WTC11 (cell line): Measurements from ENCODE around the gene MRAP. TPM values are rescaled to one million over a fixed set of nuclear protein-coding genes. Genes with fewer than 3 reads are reported as not detected.

ENCODE experiments used
- ATAC-seq: fragments of 200-7000 bp; cut with Tn5 transposase; 2 replicates; pipeline ENCODE4 v1.10.0; 2021; ENCODE audit warnings: mild to moderate bottlenecking, moderate library complexity
- CTCF ChIA-PET: fragments of 300-600 bp; sonication (Branson Sonifier 250); formaldehyde crosslinking; loops from one replicate; lab custom pipeline; 2021; ENCODE audit warnings: antibody characterized with exemption; lab: Charles Lee
- POLR2A ChIA-PET: fragments of 350-600 bp; sonication (Branson Sonifier 250); formaldehyde crosslinking; loops from one replicate; lab custom pipeline; 2021; ENCODE audit warnings: antibody characterized with exemption; lab: Charles Lee
- DNase-seq: peaks from one replicate; pipeline ENCODE4 v3.0.0; 2021; ENCODE audit warnings: low spot score
- H3K27ac Mint-ChIP-seq: 2 replicates; pipeline ENCODE4 v1.8.0; 2021; ENCODE audit warnings: mixed read lengths
- H3K27me3 Mint-ChIP-seq: 2 replicates; pipeline ENCODE4 v1.8.0; 2021; ENCODE audit warnings: low read depth, mild to moderate bottlenecking, moderate library complexity, mixed read lengths
- H3K36me3 Mint-ChIP-seq: 2 replicates; pipeline ENCODE4 v1.8.0; 2021; ENCODE audit warnings: mixed read lengths
- H3K4me1 Mint-ChIP-seq: 2 replicates; pipeline ENCODE4 v1.8.0; 2022; ENCODE audit warnings: mixed read lengths
- H3K4me3 Mint-ChIP-seq: 2 replicates; pipeline ENCODE4 v1.8.0; 2021; ENCODE audit warnings: mild to moderate bottlenecking, moderate library complexity, mixed read lengths
- H3K9me3 Mint-ChIP-seq: 2 replicates; pipeline ENCODE4 v1.8.0; 2021; ENCODE audit warnings: mixed read lengths
- CBFB ChIP-seq: sonication (generic); formaldehyde crosslinking; IDR thresholded peaks from 2 replicates; pipeline ENCODE4 v1.8.1; 2022; ENCODE audit warnings: mild to moderate bottlenecking, low read depth, missing genetic modification reagents
- CREB1 ChIP-seq: sonication (generic); formaldehyde crosslinking; IDR thresholded peaks from 2 replicates; pipeline ENCODE4 v1.8.0; 2023; ENCODE audit warnings: mild to moderate bottlenecking, missing genetic modification reagents
- CREM ChIP-seq: sonication (generic); formaldehyde crosslinking; IDR thresholded peaks from 2 replicates; pipeline ENCODE4 v1.8.1; 2022; ENCODE audit warnings: mild to moderate bottlenecking, missing genetic modification reagents, moderate library complexity
- ELF4 ChIP-seq: sonication (generic); formaldehyde crosslinking; IDR thresholded peaks from 2 replicates; pipeline ENCODE4 v1.8.1; 2022; ENCODE audit warnings: low read depth, mild to moderate bottlenecking, moderate library complexity, missing genetic modification reagents
- FOXJ3 ChIP-seq: sonication (generic); formaldehyde crosslinking; IDR thresholded peaks from 2 replicates; pipeline ENCODE4 v1.9.0; 2021; ENCODE audit warnings: missing genetic modification reagents, mild to moderate bottlenecking, borderline replicate concordance
- JUN ChIP-seq: sonication (generic); formaldehyde crosslinking; IDR thresholded peaks from 2 replicates; pipeline ENCODE4 v1.8.0; 2023; ENCODE audit warnings: mild to moderate bottlenecking, missing genetic modification reagents
- NR2C2 ChIP-seq: sonication (generic); formaldehyde crosslinking; IDR thresholded peaks from 2 replicates; pipeline ENCODE4 v1.8.0; 2022; ENCODE audit warnings: mild to moderate bottlenecking, missing genetic modification reagents
- PRRX2 ChIP-seq: fragments of 250-450 bp; sonication (Bioruptor Pico); IDR thresholded peaks from 2 replicates; pipeline ENCODE4 v1.8.0; 2021; ENCODE audit warnings: mild to moderate bottlenecking
- SMAD3 ChIP-seq: sonication (generic); formaldehyde crosslinking; IDR thresholded peaks from 2 replicates; pipeline ENCODE4 v1.8.0; 2022; ENCODE audit warnings: missing genetic modification reagents, mild to moderate bottlenecking, borderline replicate concordance
- ZBTB21 ChIP-seq: sonication (generic); formaldehyde crosslinking; IDR thresholded peaks from 2 replicates; pipeline ENCODE4 v1.8.1; 2023; ENCODE audit warnings: mild to moderate bottlenecking, missing genetic modification reagents, borderline replicate concordance
- ZNF396 ChIP-seq: fragments of 250-450 bp; sonication (Bioruptor Pico); IDR thresholded peaks from 2 replicates; pipeline ENCODE4 v1.8.0; 2021; ENCODE audit warnings: mild to moderate bottlenecking, moderate library complexity, borderline replicate concordance
- ZNF671 ChIP-seq: fragments of 250-450 bp; sonication (Bioruptor Pico); IDR thresholded peaks from 2 replicates; pipeline ENCODE4 v1.8.0; 2021; ENCODE audit warnings: mild to moderate bottlenecking
- total RNA-seq: library from RNA; stranded (reverse); gene quantifications from 3 replicates; pipeline ENCODE4 v1.2.3, GENCODE V29; 2021
- TF ChIP-seq, protein P1 (sequence below): sonication (generic); formaldehyde crosslinking; IDR thresholded peaks from 2 replicates; pipeline ENCODE4 v1.8.1; 2022; ENCODE audit warnings: missing genetic modification reagents, borderline replicate concordance
- TF ChIP-seq, protein P2 (sequence below): fragments of 250-450 bp; sonication (Bioruptor Pico); conservative IDR thresholded peaks from 2 replicates; pipeline ENCODE4 v1.9.0; 2021; ENCODE audit warnings: mild to moderate bottlenecking
- TF ChIP-seq, protein P3 (sequence below): sonication (generic); formaldehyde crosslinking; IDR thresholded peaks from 2 replicates; pipeline ENCODE4 v1.8.1; 2023; ENCODE audit warnings: mild to moderate bottlenecking, missing genetic modification reagents
- TF ChIP-seq, protein P4 (sequence below): sonication (generic); formaldehyde crosslinking; conservative IDR thresholded peaks from 2 replicates; pipeline ENCODE4 v1.8.1; 2023; ENCODE audit warnings: mild to moderate bottlenecking, low read depth, missing genetic modification reagents, moderate library complexity
- TF ChIP-seq, protein P5 (sequence below): sonication (generic); formaldehyde crosslinking; IDR thresholded peaks from 2 replicates; pipeline ENCODE4 v1.8.1; 2022; ENCODE audit warnings: mild to moderate bottlenecking, missing genetic modification reagents, moderate library complexity, borderline replicate concordance

The MRAP gene
- total RNA-seq, 1 experiment from 2014 or later, result not detected

DNA sequence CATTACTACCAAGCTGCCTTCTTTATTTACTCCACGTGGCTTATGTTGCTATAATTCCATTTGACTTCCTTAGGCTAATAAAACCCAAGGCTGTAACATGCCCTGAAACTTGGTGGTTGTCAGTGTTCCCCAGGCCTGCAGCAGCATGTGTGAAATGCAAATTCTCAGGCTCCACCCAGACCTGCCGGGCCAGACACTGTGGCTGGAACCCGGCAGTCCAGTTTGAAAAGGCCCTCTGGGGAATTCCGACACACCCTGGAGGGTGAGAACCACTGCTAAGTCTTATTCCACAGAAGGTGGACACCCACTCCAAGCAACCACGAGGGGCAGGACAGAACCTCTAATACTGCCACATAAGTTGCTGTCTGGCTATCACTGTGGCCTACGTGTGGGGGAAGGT lies 52.8 kb downstream of the MRAP start:
- peaks cover 88% of the 10 kb centered on the region for H3K36me3 Mint-ChIP-seq
- TF ChIP-seq, protein P1, sequence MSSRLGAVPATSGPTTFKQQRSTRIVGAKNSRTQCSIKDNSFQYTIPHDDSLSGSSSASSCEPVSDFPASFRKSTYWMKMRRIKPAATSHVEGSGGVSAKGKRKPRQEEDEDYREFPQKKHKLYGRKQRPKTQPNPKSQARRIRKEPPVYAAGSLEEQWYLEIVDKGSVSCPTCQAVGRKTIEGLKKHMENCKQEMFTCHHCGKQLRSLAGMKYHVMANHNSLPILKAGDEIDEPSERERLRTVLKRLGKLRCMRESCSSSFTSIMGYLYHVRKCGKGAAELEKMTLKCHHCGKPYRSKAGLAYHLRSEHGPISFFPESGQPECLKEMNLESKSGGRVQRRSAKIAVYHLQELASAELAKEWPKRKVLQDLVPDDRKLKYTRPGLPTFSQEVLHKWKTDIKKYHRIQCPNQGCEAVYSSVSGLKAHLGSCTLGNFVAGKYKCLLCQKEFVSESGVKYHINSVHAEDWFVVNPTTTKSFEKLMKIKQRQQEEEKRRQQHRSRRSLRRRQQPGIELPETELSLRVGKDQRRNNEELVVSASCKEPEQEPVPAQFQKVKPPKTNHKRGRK, result no peak
- no peak for TF ChIP-seq NR2C2
- no peak for TF ChIP-seq JUN (CRISPR knock-in tag)
- H3K9me3 Mint-ChIP-seq, result no peaks in the 10 kb centered on the region
- no peaks in the 10 kb centered on the region for H3K4me1 Mint-ChIP-seq
- no peak overlapping the region for H3K4me3 Mint-ChIP-seq
- ChIA-PET CTCF (no interaction called here), POLR2A (no interaction called here)
- H3K27ac Mint-ChIP-seq, result no peak overlapping the region
- DNase-seq (no peak), ATAC-seq (no peak)
- no peaks in the 10 kb centered on the region for H3K27me3 Mint-ChIP-seq

DNA sequence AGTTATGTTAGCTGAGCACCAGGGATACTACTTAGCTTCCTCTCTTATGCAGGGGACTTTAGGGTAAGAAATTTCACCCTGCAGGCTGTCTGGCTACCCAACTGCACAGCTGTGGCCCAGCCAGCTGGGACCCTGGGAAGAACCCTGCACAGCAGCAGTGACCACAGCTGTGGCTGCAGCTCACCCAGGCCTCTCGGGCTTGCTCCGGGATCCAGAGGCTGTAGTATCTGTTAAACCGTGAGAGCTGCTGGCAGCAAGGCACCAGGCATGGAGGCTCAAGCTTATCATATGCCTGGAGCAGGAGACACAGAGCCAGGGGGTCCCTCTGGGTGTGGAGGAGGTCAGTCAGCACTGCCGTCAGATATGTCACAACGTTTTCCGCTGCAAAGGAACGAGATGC lies 53.9 kb downstream of the MRAP start:
- ChIA-PET CTCF (no interaction called here), POLR2A (no interaction called here)
- DNase-seq, result no peak

More for the DNA sequence above, 53.9 kb downstream of the MRAP start:
- Mint-ChIP-seq H3K36me3 (peaks cover 88% of the 10 kb centered on the region), H3K9me3 (no peaks in the 10 kb centered on the region), H3K27me3 (no peaks in the 10 kb centered on the region), H3K4me3 (no peak overlapping the region), H3K27ac (no peak overlapping the region), H3K4me1 (no peaks in the 10 kb centered on the region)
- no peak for ATAC-seq
- TF ChIP-seq CBFB (CRISPR knock-in tag) (no peak), FOXJ3 (no peak), PRRX2 (no peak), SMAD3 (CRISPR knock-in tag) (no peak), CREM (CRISPR knock-in tag) (no peak), ZNF671 (CRISPR knock-in tag) (no peak), CREB1 (CRISPR knock-in tag) (no peak), ELF4 (CRISPR knock-in tag) (no peak), ZBTB21 (no peak), ZNF396 (CRISPR knock-in tag) (no peak)
- TF ChIP-seq, protein P2, sequence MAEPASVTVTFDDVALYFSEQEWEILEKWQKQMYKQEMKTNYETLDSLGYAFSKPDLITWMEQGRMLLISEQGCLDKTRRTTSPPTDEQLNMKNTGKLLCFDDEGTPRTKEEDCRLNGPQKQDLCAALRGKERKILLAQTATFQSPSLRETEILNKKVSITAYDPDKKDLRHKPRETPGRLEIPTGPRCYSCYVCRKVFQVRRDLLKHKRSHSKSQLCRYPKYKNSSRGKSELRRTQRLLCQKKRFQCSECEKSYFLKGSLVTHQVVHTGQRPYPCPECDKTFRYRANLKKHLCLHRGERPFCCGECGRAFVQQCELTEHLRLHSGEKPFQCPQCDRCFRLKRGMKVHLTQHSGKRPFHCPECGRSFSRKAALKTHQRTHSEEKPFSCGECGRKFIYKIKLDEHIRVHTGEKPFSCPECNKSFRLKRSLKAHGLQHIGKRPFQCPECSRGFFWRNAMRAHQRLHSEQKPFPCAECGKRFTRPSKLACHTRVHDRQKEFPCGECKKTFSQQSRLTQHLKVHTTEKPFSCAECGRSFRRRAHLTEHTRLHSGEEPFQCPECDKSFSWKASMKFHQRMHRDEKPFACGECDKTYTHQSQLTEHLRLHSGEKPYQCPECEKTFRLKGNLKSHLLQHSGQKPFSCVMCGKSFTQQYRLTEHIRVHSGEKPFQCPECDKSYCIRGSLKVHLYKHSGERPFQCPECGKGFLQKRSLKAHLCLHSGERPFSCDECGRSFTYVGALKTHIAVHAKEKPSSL (CRISPR knock-in tag), result no peak
- TF ChIP-seq, protein P3, sequence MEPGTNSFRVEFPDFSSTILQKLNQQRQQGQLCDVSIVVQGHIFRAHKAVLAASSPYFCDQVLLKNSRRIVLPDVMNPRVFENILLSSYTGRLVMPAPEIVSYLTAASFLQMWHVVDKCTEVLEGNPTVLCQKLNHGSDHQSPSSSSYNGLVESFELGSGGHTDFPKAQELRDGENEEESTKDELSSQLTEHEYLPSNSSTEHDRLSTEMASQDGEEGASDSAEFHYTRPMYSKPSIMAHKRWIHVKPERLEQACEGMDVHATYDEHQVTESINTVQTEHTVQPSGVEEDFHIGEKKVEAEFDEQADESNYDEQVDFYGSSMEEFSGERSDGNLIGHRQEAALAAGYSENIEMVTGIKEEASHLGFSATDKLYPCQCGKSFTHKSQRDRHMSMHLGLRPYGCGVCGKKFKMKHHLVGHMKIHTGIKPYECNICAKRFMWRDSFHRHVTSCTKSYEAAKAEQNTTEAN, result no peak
- TF ChIP-seq, protein P4, sequence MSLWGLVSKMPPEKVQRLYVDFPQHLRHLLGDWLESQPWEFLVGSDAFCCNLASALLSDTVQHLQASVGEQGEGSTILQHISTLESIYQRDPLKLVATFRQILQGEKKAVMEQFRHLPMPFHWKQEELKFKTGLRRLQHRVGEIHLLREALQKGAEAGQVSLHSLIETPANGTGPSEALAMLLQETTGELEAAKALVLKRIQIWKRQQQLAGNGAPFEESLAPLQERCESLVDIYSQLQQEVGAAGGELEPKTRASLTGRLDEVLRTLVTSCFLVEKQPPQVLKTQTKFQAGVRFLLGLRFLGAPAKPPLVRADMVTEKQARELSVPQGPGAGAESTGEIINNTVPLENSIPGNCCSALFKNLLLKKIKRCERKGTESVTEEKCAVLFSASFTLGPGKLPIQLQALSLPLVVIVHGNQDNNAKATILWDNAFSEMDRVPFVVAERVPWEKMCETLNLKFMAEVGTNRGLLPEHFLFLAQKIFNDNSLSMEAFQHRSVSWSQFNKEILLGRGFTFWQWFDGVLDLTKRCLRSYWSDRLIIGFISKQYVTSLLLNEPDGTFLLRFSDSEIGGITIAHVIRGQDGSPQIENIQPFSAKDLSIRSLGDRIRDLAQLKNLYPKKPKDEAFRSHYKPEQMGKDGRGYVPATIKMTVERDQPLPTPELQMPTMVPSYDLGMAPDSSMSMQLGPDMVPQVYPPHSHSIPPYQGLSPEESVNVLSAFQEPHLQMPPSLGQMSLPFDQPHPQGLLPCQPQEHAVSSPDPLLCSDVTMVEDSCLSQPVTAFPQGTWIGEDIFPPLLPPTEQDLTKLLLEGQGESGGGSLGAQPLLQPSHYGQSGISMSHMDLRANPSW (CRISPR knock-in tag), result no peak
- TF ChIP-seq, protein P5, sequence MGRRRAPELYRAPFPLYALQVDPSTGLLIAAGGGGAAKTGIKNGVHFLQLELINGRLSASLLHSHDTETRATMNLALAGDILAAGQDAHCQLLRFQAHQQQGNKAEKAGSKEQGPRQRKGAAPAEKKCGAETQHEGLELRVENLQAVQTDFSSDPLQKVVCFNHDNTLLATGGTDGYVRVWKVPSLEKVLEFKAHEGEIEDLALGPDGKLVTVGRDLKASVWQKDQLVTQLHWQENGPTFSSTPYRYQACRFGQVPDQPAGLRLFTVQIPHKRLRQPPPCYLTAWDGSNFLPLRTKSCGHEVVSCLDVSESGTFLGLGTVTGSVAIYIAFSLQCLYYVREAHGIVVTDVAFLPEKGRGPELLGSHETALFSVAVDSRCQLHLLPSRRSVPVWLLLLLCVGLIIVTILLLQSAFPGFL (CRISPR knock-in tag), result no peak
